Testis (tissue), 3 donors: Measurements from ENCODE around the gene OSGEPL1. TPM values are rescaled to one million over a fixed set of nuclear protein-coding genes. Genes with fewer than 3 reads are reported as not detected.
"Not testable (repeated sequence)": the region's sequence is repeated elsewhere in the genome, so short reads cannot be mapped to it uniquely, and the experiment has no call there.

Experiments used
- DNase-seq: peaks from one replicate; pipeline ENCODE4 v3.0.0-alpha.2; 2019
- H3K27ac ChIP-seq, 2 donors: fragments of 200-600 bp; sonication (generic); one replicate each; pipeline ENCODE4 v1.5.1; 2019
- H3K27me3 ChIP-seq: fragments of 200-600 bp; sonication (generic); one replicate; pipeline ENCODE4 v1.5.1; 2019
- H3K36me3 ChIP-seq: fragments of 200-600 bp; sonication (generic); one replicate; pipeline ENCODE4 v1.5.1; 2017; ENCODE audit warnings: low read depth; ENCODE audit errors: missing control alignments
- H3K4me1 ChIP-seq: fragments of 200-600 bp; sonication (generic); one replicate; pipeline ENCODE4 v1.5.1; 2019
- H3K4me3 ChIP-seq, 2 donors: fragments of 200-600 bp; sonication (generic); one replicate each; pipeline ENCODE4 v1.5.1; 2017 to 2019
- H3K9me3 ChIP-seq: fragments of 200-600 bp; sonication (generic); one replicate; pipeline ENCODE4 v1.5.1; 2017
- POLR2A ChIP-seq: fragments of 450-650 bp; IDR thresholded peaks from one replicate; pipeline ENCODE4 v1.6.1; 2017; ENCODE audit warnings: antibody characterized with exemption, mild to moderate bottlenecking, moderate library complexity
- WGBS, 2 donors: methylation state at CpG; one replicate each; pipeline ENCODE4 v1.1.5; 2018; 5-methylcytosine and 5-hydroxymethylcytosine counted together
- intact Hi-C: fragments of 100-400 bp; cut with DNase I; formaldehyde crosslinking; loops from one replicate; pipeline ENCODE4 v1.15.1; 2023; ENCODE audit warnings: low total_unique reads
- polyA plus RNA-seq: library from polyadenylated mRNA; stranded (reverse); fragments of 350-450 nt; fragmentation: Illumina TruSeq; extraction: RNeasy Lipid Tissue Mini Kit (QIAGEN cat#74804); gene quantifications from one replicate; pipeline ENCODE4 v1.2.3, GENCODE V29; 2014; ENCODE audit warnings: low read depth, low replicate concordance; ENCODE audit not compliant: insufficient read depth
- total RNA-seq, 2 donors: library from RNA; depleted of rRNA; stranded (reverse); fragments of >200 nt; gene quantifications; one replicate each; pipeline ENCODE4 v1.2.3, GENCODE V29; 2016
- TF ChIP-seq, protein P1 (sequence below), 3 experiments: fragments of 450-650 bp in 2 of 3; fragments of 200-600 bp in 1 of 3; sonication (generic) in 1 of 3; IDR thresholded peaks; one replicate each; pipeline ENCODE4 v1.5.1; 2016 to 2019; ENCODE audit warnings: antibody characterized with exemption in 3 of 3, mild to moderate bottlenecking in 2 of 3, moderate library complexity in 1 of 3

The OSGEPL1 gene
- total and polyA plus RNA-seq, 3 donors from 2014 or later: 11.0 to 15.7 (median 15.7) TPM

DNA sequence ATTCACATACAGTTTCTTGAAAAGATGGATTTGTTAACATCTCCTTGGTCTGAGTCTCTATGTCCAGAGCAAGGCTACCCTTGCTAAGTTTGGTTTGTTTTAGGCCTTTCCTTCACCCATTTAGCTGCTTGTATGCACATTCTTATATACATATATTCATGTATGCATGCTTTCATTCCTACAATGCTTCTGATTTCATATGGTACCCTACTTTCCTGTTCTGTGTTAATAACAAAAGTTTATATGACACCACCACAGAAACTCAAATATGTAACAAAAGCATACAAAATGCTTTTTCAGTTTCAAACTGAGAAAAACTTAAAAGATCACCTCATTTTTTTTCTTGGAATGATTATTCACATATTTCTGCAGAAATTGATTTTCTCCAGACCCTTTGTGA lies 39.4 kb downstream of the OSGEPL1 start:
- H3K4me3 ChIP-seq: no peak overlapping the region
- H3K36me3 ChIP-seq: no peaks in the 10 kb centered on the region
- DNase-seq: no peak
- no peaks in the 10 kb centered on the region for H3K4me1 ChIP-seq
- H3K27ac ChIP-seq: no peak overlapping the region
- intact Hi-C loops: no loop called here
- no peaks in the 10 kb centered on the region for H3K27me3 ChIP-seq
- H3K9me3 ChIP-seq: no peaks in the 10 kb centered on the region
- TF ChIP-seq, protein P1, sequence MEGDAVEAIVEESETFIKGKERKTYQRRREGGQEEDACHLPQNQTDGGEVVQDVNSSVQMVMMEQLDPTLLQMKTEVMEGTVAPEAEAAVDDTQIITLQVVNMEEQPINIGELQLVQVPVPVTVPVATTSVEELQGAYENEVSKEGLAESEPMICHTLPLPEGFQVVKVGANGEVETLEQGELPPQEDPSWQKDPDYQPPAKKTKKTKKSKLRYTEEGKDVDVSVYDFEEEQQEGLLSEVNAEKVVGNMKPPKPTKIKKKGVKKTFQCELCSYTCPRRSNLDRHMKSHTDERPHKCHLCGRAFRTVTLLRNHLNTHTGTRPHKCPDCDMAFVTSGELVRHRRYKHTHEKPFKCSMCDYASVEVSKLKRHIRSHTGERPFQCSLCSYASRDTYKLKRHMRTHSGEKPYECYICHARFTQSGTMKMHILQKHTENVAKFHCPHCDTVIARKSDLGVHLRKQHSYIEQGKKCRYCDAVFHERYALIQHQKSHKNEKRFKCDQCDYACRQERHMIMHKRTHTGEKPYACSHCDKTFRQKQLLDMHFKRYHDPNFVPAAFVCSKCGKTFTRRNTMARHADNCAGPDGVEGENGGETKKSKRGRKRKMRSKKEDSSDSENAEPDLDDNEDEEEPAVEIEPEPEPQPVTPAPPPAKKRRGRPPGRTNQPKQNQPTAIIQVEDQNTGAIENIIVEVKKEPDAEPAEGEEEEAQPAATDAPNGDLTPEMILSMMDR (IDR thresholded peaks at IDR 0.05): no peak
- no peak for TF ChIP-seq POLR2A

DNA sequence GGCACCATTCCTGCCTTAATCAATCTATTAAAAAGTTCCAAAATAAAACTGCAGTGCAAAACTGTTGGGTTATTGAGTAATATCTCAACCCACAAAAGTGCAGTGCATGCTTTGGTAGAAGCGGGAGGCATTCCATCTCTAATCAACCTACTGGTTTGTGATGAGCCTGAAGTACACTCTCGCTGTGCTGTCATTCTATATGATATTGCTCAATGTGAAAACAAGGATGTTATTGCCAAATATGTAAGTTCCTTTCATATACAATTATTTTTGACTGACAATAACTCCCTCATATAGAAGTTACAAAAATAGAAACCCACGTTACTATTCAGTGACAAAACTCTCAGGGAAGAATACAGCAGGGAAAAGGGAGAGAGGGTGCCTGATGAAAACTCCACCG lies 43.0 kb downstream of the OSGEPL1 start:
- Histone ChIP-seq H3K27ac (no peak overlapping the region), H3K27me3 (no peaks in the 10 kb centered on the region), H3K4me3 (no peak overlapping the region), H3K4me1 (no peaks in the 10 kb centered on the region), H3K9me3 (no peaks in the 10 kb centered on the region), H3K36me3 (no peaks in the 10 kb centered on the region)
- TF ChIP-seq, protein P1 (IDR thresholded peaks at IDR 0.05): no peak
- TF ChIP-seq POLR2A: no peak
- intact Hi-C loops: no loop called here
- WGBS, 2 donors: 89 to 92% methylated on average over 4 of the region's 4 CpGs
- DNase-seq: no peak

DNA sequence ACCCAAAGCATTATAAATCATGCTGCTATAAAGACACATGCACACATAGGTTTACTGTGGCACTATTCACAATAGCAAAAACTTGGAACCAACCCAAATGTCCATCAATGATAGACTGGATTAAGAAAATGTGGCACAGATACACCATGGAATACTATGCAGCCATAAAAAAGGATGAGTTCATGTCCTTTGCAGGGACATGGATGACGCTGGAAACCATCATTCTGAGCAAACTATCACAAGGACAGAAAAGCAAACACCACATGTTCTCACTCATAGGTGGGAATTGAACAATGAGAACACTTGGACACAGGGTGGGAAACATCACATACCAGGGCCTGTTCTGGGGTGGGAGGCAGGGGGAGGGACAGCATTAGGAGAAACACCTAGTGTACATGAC lies 45.0 kb downstream of the OSGEPL1 start:
- H3K4me1 ChIP-seq, H3K4me3 ChIP-seq, H3K27ac ChIP-seq, intact Hi-C loops, H3K27me3 ChIP-seq, H3K9me3 ChIP-seq, H3K36me3 ChIP-seq, DNase-seq: not testable (repeated sequence)
- whole genome bisulfite sequencing, 2 donors: 83 to 85% methylated on average over 1 of the region's 1 CpG

DNA sequence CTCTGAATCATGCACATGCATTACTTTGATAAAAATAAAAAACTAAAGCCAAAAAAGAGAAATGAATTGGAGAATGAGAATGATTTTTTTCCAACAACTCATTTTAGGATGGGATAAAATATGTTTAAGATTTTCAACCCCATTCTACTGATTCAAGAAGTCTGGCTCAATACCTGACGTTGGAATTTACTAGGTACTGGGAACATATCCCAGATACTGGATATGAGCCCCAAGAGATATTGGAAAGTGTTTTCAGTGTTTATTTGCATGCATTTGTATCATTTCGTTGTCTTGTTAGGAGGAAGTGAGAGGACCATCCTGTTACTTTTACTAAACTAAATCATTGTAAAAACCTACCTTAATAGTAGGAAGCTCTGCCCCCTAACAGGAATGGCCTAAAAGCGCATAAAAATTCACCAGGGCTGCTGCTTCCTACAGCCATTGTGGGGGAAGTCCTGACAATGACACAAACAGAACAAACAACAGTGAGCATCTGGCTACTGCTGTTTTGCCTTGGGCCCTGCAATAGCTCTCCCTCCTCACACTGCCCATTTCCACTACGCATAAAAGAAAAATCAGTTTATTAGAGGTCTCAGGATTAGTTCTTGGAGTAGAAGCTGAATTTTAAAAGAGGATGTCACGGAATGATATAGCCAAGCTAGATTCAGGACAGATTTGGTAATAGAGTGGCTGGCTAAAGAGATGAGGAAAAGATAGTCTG lies 52.9 kb downstream of the OSGEPL1 start:
- WGBS, 2 donors: 88 to 91% methylated on average over 5 of the region's 5 CpGs
- no peak for TF ChIP-seq POLR2A
- TF ChIP-seq, protein P1 (IDR thresholded peaks at IDR 0.05): no peak
- DNase-seq: no peak

DNA sequence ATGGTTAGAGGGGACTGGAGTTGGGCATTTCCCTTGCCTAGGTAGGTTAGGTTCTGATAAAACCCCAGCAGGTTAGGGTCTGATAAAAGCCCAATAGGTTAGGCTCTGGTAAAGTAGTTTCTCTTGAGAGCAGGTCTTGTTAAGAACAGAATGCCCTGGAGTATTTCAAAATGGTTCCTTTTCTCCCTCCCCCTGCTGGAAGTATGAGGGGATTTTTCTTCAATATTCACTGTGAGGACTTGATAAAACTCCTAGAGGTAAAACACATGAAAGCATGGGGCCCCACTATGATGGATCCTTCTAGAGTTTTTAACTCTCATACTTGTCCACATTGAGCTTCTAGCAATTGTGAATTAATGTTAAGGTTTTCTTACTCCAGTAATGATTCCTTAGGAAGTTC lies 60.5 kb downstream of the OSGEPL1 start:
- Histone ChIP-seq H3K27me3 (no peaks in the 10 kb centered on the region), H3K27ac (no peak overlapping the region), H3K36me3 (no peaks in the 10 kb centered on the region), H3K9me3 (no peaks in the 10 kb centered on the region), H3K4me3 (no peak overlapping the region), H3K4me1 (no peaks in the 10 kb centered on the region)
- no peak for TF ChIP-seq POLR2A
- TF ChIP-seq, protein P1 (IDR thresholded peaks at IDR 0.05): no peak
- DNase-seq: no peak
- intact Hi-C loops: no loop called here

More for the DNA sequence above, 52.9 kb downstream of the OSGEPL1 start:
- Histone ChIP-seq H3K4me1 (no peaks in the 10 kb centered on the region), H3K27me3 (no peaks in the 10 kb centered on the region), H3K9me3 (no peaks in the 10 kb centered on the region), H3K27ac (no peak overlapping the region), H3K36me3 (no peaks in the 10 kb centered on the region), H3K4me3 (no peak overlapping the region)
- intact Hi-C loops: no loop called here
